ENCODE results near the gene VSTM2B.

DNA sequence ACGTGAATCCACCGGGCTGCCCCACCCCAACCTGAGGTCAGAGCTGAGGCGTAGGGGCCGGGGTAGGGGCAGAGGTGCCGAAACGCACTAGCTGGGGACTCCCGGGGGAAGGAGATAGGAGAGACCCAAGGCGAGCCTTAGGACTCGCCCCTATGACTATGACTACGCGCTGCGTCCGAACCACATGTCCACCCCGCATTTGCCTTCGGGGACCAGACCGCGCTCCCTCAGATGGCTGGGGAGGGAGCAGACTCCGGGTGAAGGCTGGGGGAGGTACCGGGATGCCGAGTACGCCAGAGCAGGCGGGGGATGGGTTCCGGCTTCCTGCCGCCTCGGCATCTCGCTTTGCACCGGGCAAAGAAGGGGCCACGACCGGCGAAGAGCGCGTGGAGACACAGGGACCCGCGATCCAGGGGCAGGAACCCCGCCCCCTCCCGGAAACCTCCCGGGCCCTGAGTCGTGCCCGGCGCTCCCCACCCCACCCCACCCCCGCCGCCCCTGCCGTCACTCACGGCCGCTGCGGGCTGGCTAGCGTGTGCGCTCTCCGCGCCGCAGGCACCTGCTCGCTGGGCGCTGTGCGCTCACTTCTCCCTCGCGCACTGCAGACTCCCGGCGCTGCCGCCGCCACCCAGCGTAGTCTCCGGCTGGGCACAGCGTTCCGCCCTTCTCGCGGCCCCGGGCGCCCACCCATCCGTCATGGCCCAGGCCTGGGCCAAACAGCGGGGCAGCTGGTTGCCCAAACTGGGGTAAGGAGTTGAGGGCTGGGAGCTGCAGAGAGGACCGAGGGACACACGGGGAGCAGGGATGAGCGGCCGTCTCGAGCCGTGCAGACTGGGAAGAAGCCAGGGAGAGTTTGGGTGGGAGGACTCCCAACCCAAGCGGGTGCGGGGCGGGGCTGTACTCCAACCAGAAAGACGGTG lies 622 bp upstream of the VSTM2B start:
- TF ChIP-seq, protein P1, sequence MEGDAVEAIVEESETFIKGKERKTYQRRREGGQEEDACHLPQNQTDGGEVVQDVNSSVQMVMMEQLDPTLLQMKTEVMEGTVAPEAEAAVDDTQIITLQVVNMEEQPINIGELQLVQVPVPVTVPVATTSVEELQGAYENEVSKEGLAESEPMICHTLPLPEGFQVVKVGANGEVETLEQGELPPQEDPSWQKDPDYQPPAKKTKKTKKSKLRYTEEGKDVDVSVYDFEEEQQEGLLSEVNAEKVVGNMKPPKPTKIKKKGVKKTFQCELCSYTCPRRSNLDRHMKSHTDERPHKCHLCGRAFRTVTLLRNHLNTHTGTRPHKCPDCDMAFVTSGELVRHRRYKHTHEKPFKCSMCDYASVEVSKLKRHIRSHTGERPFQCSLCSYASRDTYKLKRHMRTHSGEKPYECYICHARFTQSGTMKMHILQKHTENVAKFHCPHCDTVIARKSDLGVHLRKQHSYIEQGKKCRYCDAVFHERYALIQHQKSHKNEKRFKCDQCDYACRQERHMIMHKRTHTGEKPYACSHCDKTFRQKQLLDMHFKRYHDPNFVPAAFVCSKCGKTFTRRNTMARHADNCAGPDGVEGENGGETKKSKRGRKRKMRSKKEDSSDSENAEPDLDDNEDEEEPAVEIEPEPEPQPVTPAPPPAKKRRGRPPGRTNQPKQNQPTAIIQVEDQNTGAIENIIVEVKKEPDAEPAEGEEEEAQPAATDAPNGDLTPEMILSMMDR (IDR thresholded peaks at IDR 0.05; ENCODE audit: poor library complexity), result no peak
- peak; percentile 47 for TF ChIP-seq EZH2phosphoT487 (IDR thresholded peaks at IDR 0.05; ENCODE audit: low read depth, severe bottlenecking, unreplicated experiment)
